ENCODE data around the gene TBC1D1. TPM values are rescaled to one million over a fixed set of nuclear protein-coding genes. Genes with fewer than 3 reads are reported as not detected.

TBC1D1 gene
- total RNA-seq, 5 donors from 2014 or later (not counting 1 experiment from before 2014, with no cell fraction given), result 46.3 to 58.1 (median 47.6) TPM

DNA sequence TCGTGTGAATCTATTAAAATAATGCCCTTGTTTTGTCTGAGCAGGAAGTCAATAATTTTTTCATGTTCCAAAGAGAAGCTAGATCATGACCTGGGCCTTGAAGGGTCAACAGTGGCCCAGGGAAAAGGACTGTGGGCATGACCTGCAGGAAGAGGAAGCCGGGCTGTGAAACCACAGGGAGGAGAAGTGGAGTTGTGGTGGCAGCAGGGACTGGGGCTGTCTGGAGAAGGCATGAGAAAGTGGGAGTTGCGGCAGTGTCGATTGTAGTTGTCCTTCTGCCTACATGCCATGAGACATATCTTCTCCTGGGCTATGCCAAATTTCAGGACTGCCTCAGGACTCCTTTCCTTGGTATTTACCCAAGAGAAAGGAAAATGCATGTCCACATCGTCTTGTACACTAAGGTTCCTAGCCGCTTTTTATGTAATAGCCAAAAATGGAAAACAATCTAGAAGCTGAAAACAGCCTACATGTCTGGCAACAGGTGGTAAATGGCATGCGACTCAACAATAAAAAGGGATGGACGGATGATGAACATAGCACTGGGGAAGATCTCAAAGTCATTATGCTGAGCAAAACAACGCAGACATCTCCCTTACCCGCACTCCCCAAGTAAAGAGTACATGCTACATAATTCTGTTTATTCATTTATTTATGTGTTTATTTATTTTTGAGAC is 55.8 kb downstream of the TBC1D1 start:
- Histone ChIP-seq H3K36me3 (ENCODE audit: control insufficient read depth in 2 of 2, extremely low read depth in 1 of 2, insufficient read depth in 1 of 2, low read length in 1 of 2) (peaks cover 0 to 6% of the 10 kb centered on the region in 2 donors), H3K9me3 (no peaks in the 10 kb centered on the region), H3K27me3 (replicated peaks in 1 of 2; ENCODE audit: control insufficient read depth in 2 of 2, extremely low read depth in 1 of 2, insufficient read depth in 2 of 2, low read length in 1 of 2) (no peaks in the 10 kb centered on the region), H3K4me3 (ENCODE audit: control insufficient read depth in 1 of 2, extremely low read depth in 1 of 2, low read length in 1 of 2) (no peak overlapping the region), H3K27ac (ENCODE audit: low read length) (no peak overlapping the region), H3K4me1 (ENCODE audit: control insufficient read depth in 1 of 2, extremely low read depth in 1 of 2, insufficient read depth in 2 of 2, low read length in 2 of 2) (peaks cover 0 to 2% of the 10 kb centered on the region in 2 experiments)
- Mint-ChIP-seq H3K36me3 (peaks cover 43% of the 10 kb centered on the region), H3K27ac (peak overlapping the region in 1 of 2 donors; percentile 24), H3K27me3 (no peaks in the 10 kb centered on the region), H3K9me3 (no peaks in the 10 kb centered on the region), H3K4me1 (peaks cover 38 to 47% (median 44%) of the 10 kb centered on the region in 3 donors), H3K4me3 (no peak overlapping the region)
- ATAC-seq (replicated peaks in 1 of 4) (no peak), DNase-seq (peak in 1 of 35 experiments; percentile 7)
- ChIA-PET POLR2A (no interaction called here), CTCF (no interaction called here)
- 67% methylated on average over 3 of the region's 10 CpGs for WGBS (ENCODE audit: insufficient coverage)

DNA sequence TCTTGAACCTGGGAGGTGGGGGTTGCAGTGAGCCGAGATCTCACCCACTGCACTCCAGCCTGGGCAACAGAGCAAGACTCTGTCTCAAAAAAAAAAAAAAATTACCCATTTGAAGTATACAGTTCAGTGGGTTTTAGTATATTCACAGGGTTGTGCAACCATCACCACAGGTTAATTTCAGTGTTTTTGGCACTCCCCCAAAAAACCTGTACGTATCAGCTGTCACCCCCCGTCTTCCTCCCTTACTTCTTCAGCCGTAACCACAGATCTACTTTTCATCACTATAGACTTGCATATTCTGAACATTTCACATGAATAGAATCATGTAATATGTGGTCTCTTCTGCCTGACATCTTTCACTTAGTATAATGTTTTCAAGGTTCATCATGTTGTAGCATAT is 57.7 kb downstream of the TBC1D1 start:
- Mint-ChIP-seq H3K36me3 (peaks cover 51% of the 10 kb centered on the region), H3K4me1 (peaks cover 32 to 39% (median 33%) of the 10 kb centered on the region in 3 donors), H3K4me3 (no peak overlapping the region), H3K27me3 (no peaks in the 10 kb centered on the region), H3K9me3 (no peaks in the 10 kb centered on the region), H3K27ac (no peak overlapping the region)
- WGBS (ENCODE audit: insufficient coverage), result 60% methylated on average over 2 of the region's 4 CpGs
- Histone ChIP-seq H3K36me3 (ENCODE audit: control insufficient read depth in 2 of 2, extremely low read depth in 1 of 2, insufficient read depth in 1 of 2, low read length in 1 of 2) (peaks cover 0 to 10% of the 10 kb centered on the region in 2 donors), H3K4me3 (ENCODE audit: control insufficient read depth in 1 of 2, extremely low read depth in 1 of 2, low read length in 1 of 2) (no peak overlapping the region), H3K4me1 (ENCODE audit: control insufficient read depth in 1 of 2, extremely low read depth in 1 of 2, insufficient read depth in 2 of 2, low read length in 2 of 2) (peaks cover 0 to 2% of the 10 kb centered on the region in 2 experiments), H3K27me3 (replicated peaks in 1 of 2; ENCODE audit: control insufficient read depth in 2 of 2, extremely low read depth in 1 of 2, insufficient read depth in 2 of 2, low read length in 1 of 2) (no peaks in the 10 kb centered on the region), H3K27ac (ENCODE audit: low read length) (no peak overlapping the region), H3K9me3 (no peaks in the 10 kb centered on the region)
- CTCF ChIA-PET, result no interaction called here
- ATAC-seq (replicated peaks in 1 of 4) (peak in 2 of 4 experiments; percentile 44 to 60), DNase-seq (peak in 3 of 35 experiments; percentile 6 to 29 (median 7))
- POLR2A ChIA-PET, result no interaction called here

DNA sequence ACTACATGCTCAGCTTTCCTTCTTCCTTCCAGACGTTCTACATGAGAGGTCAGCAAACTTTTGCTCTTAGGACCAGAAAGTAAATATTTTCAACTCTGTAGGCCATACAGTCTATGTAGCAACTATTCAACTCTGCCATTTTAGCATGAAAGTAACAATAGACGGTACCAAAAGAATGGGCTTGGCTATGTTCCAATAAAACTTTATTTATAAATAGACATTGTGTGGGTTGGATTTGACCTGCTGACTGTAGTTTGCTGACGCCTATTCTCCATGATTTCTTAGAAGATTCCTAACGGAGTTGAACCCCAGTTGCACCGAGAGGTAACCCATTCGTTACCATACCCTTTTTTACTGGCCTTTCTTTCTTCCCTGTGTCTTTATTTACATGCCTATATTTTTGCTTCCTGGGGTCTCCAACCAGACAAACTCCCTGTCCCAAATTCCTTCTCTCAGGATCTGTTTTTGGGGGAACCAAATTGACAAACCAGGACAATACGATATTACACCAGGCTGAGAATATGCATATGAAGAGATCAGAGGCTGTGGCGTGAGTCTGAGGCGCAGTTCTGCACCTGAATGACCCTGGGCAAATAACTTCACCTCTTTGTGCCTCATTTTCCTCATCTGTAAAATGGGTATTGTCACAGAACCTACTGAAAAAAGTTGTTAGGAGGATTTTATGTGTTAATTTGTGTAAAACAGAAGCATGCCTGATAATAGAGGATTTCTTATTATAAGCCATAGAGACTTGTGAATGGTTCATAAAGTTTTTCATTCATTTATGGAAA is 58.9 kb downstream of the TBC1D1 start:
- H3K27ac Mint-ChIP-seq, result no peak overlapping the region
- POLR2A ChIA-PET, result no interaction called here
- 88% methylated on average over 4 of the region's 9 CpGs for WGBS (ENCODE audit: insufficient coverage)

DNA sequence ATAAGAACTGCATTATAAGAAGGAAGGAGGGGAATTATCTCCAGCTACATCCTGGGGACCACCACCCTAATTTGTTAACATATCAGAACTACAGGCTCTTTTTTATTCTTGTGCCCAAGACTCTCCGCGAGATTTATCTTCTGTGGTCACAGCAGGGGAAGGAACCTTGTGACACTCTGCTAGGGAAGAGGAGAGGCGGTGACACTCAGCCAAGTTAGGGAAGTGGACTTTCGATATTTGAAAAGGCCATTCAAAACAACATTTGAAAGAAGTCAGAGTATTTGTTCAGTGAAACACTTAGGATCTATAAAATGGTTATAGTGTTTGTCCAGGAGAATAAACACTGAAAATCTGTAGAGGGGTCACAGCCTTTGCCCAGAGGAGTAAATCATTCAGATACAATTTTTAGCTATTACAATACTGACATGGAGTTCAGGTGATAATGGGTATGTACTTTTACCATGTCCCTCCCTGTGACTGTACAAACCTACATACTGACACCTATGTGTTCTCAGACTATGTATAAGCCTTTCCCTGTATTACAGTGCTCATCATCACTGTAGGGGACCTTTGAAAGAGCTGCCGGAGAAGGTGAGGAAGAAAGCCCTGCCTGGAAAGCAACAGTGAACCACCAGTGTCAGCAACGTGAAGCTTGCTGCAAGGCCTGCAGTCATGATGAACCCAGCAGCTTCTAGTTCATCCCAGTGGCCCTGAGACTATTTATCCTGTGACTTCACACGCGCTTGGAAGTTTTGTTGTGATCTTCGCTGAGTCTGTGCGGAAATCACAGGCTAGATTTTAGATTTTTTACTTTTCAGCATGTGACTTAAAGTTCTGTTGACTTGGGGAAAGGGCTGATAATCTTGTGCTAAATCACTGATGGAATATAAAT is 60.8 kb downstream of the TBC1D1 start:
- Histone ChIP-seq H3K4me1 (ENCODE audit: control insufficient read depth in 1 of 2, extremely low read depth in 1 of 2, insufficient read depth in 2 of 2, low read length in 2 of 2) (no peaks in the 10 kb centered on the region), H3K36me3 (ENCODE audit: control insufficient read depth in 2 of 2, extremely low read depth in 1 of 2, insufficient read depth in 1 of 2, low read length in 1 of 2) (peaks cover 0 to 8% of the 10 kb centered on the region in 2 donors), H3K27ac (ENCODE audit: low read length) (no peak overlapping the region), H3K4me3 (ENCODE audit: control insufficient read depth in 1 of 2, extremely low read depth in 1 of 2, low read length in 1 of 2) (no peak overlapping the region), H3K9me3 (no peaks in the 10 kb centered on the region), H3K27me3 (replicated peaks in 1 of 2; ENCODE audit: control insufficient read depth in 2 of 2, extremely low read depth in 1 of 2, insufficient read depth in 2 of 2, low read length in 1 of 2) (no peaks in the 10 kb centered on the region)
- Mint-ChIP-seq H3K4me1 (peaks cover 17 to 31% (median 21%) of the 10 kb centered on the region in 3 donors), H3K36me3 (peaks cover 48% of the 10 kb centered on the region), H3K27ac (no peak overlapping the region), H3K9me3 (no peaks in the 10 kb centered on the region), H3K27me3 (no peaks in the 10 kb centered on the region), H3K4me3 (no peak overlapping the region)
- ATAC-seq (replicated peaks in 1 of 4) (no peak), DNase-seq (no peak)
- 87% methylated on average over 6 of the region's 10 CpGs for WGBS (ENCODE audit: insufficient coverage)
- ChIA-PET CTCF (no interaction called here), POLR2A (no interaction called here)

More for the DNA sequence above, 58.9 kb downstream of the TBC1D1 start:
- Histone ChIP-seq H3K4me3 (ENCODE audit: control insufficient read depth in 1 of 2, extremely low read depth in 1 of 2, low read length in 1 of 2) (no peak overlapping the region), H3K36me3 (ENCODE audit: control insufficient read depth in 2 of 2, extremely low read depth in 1 of 2, insufficient read depth in 1 of 2, low read length in 1 of 2) (peaks cover 0 to 10% of the 10 kb centered on the region in 2 donors), H3K9me3 (no peaks in the 10 kb centered on the region), H3K4me1 (ENCODE audit: control insufficient read depth in 1 of 2, extremely low read depth in 1 of 2, insufficient read depth in 2 of 2, low read length in 2 of 2) (peaks cover 0 to 2% of the 10 kb centered on the region in 2 experiments), H3K27ac (ENCODE audit: low read length) (no peak overlapping the region), H3K27me3 (replicated peaks in 1 of 2; ENCODE audit: control insufficient read depth in 2 of 2, extremely low read depth in 1 of 2, insufficient read depth in 2 of 2, low read length in 1 of 2) (no peaks in the 10 kb centered on the region)
- Mint-ChIP-seq H3K4me1 (peaks cover 29 to 43% (median 36%) of the 10 kb centered on the region in 3 donors), H3K27me3 (no peaks in the 10 kb centered on the region), H3K36me3 (peaks cover 55% of the 10 kb centered on the region), H3K4me3 (no peak overlapping the region), H3K9me3 (no peaks in the 10 kb centered on the region)
- no peak for DNase-seq
- CTCF ChIA-PET, result no interaction called here
- ATAC-seq (replicated peaks in 1 of 4), result no peak

DNA sequence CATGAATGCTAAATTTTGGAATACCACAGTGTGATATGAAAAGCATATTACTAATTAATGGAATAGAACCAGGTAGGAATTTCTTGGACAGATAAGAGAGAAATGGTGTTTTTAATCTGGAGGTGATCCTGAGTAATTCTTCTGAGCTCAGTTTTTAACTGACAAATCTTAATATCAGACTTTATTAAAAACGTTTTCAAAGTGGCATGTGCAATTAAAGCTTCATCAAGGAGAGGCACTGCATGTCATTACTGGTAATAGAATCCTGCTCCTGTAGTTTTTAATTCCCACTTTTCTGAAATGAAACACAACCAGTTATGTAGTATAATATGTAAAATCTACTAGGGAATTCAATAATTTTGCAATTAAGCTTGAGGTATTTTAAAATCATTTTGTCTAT is 62.3 kb downstream of the TBC1D1 start:
- no peak overlapping the region for H3K4me3 ChIP-seq (ENCODE audit: control insufficient read depth in 1 of 2, extremely low read depth in 1 of 2, low read length in 1 of 2)
- peaks cover 0 to 6% of the 10 kb centered on the region in 2 donors for H3K36me3 ChIP-seq (ENCODE audit: control insufficient read depth in 2 of 2, extremely low read depth in 1 of 2, insufficient read depth in 1 of 2, low read length in 1 of 2)
- no peaks in the 10 kb centered on the region for H3K9me3 Mint-ChIP-seq
- H3K4me3 Mint-ChIP-seq, result no peak overlapping the region
- WGBS (ENCODE audit: insufficient coverage), result no CpG with 5 or more reads among the region's 1 CpG
- ChIA-PET POLR2A (interaction anchor here in 1 of 2 donors (0.5 kb wide), 1 partner anchor 198 kb away, joined by 5 read pairs; no protein-coding TSS in a partner anchor), CTCF (interaction anchor here in 1 of 2 donors (0.6 kb wide), 1 partner anchor 136 kb away, joined by 4 read pairs; no protein-coding TSS in a partner anchor)
- peaks cover 44% of the 10 kb centered on the region for H3K36me3 Mint-ChIP-seq
- H3K4me1 ChIP-seq (ENCODE audit: control insufficient read depth in 1 of 2, extremely low read depth in 1 of 2, insufficient read depth in 2 of 2, low read length in 2 of 2), result no peaks in the 10 kb centered on the region
- H3K27ac Mint-ChIP-seq, result no peak overlapping the region
- no peak overlapping the region for H3K27ac ChIP-seq (ENCODE audit: low read length)
- ATAC-seq (replicated peaks in 1 of 4) (no peak), DNase-seq (no peak)
- H3K9me3 ChIP-seq, result no peaks in the 10 kb centered on the region
- peaks cover 8 to 23% (median 12%) of the 10 kb centered on the region in 3 donors for H3K4me1 Mint-ChIP-seq
- no peaks in the 10 kb centered on the region for H3K27me3 ChIP-seq (replicated peaks in 1 of 2; ENCODE audit: control insufficient read depth in 2 of 2, extremely low read depth in 1 of 2, insufficient read depth in 2 of 2, low read length in 1 of 2)
- no peaks in the 10 kb centered on the region for H3K27me3 Mint-ChIP-seq

Data from T-cell (primary cell).